SK-N-SH treated with all-trans-retinoic acid at 6 μM for 48 hours (cell line): Measurements from ENCODE around the gene TRPV4.

Experiments used
- ARNTL ChIP-seq: fragments of 450-650 bp; formaldehyde crosslinking; IDR thresholded peaks from 2 replicates; pipeline ENCODE4 v1.5.0; 2020; ENCODE audit warnings: low read depth, mild to moderate bottlenecking, moderate library complexity, borderline replicate concordance
- CSDC2 ChIP-seq: fragments of 250-450 bp; sonication (Bioruptor Pico); IDR thresholded peaks from 2 replicates; pipeline ENCODE4 v1.5.0; 2020; ENCODE audit warnings: mild to moderate bottlenecking, moderate library complexity
- PATZ1 ChIP-seq: fragments of 250-450 bp; sonication (Bioruptor Pico); IDR thresholded peaks from 2 replicates; pipeline ENCODE4 v1.8.0; 2020; ENCODE audit warnings: mild to moderate bottlenecking, moderate library complexity, borderline replicate concordance
- TCF4 ChIP-seq: fragments of 250-450 bp; sonication (Bioruptor Pico); IDR thresholded peaks from 2 replicates; pipeline ENCODE4 v1.8.0; 2021; ENCODE audit warnings: mild to moderate bottlenecking, moderate library complexity, borderline replicate concordance
- TOX ChIP-seq: fragments of 250-450 bp; sonication (Bioruptor Pico); IDR thresholded peaks from 2 replicates; pipeline ENCODE4 v1.8.0; 2021; ENCODE audit warnings: mild to moderate bottlenecking, moderate library complexity, borderline replicate concordance
- ZFP3 ChIP-seq: fragments of 250-450 bp; sonication (Bioruptor Pico); IDR thresholded peaks from 2 replicates; pipeline ENCODE4 v1.5.0; 2020; ENCODE audit warnings: mild to moderate bottlenecking, moderate library complexity
- ZFP30 ChIP-seq: fragments of 450-650 bp; formaldehyde crosslinking; IDR thresholded peaks from 2 replicates; pipeline ENCODE4 v1.5.0; 2022; ENCODE audit warnings: mild to moderate bottlenecking, moderate library complexity
- TF ChIP-seq, protein P1 (sequence below): fragments of 250-450 bp; sonication (Bioruptor Pico); IDR thresholded peaks from 2 replicates; pipeline ENCODE4 v1.8.0; 2021; ENCODE audit warnings: low read depth, mild to moderate bottlenecking, moderate library complexity, borderline replicate concordance
- TF ChIP-seq, protein P2 (sequence below): fragments of 250-450 bp; sonication (Bioruptor Pico); IDR thresholded peaks from 2 replicates; pipeline ENCODE4 v1.5.0; 2020; ENCODE audit warnings: mild to moderate bottlenecking, moderate library complexity

GRCh38 chr12:109735051-109735521 lies 98.1 kb downstream of the TRPV4 start:
- TF ChIP-seq CSDC2 (no peak), PATZ1 (CRISPR knock-in tag) (no peak), ZFP30 (CRISPR knock-in tag) (no peak), ARNTL (CRISPR knock-in tag) (no peak), TCF4 (CRISPR knock-in tag) (no peak), TOX (CRISPR knock-in tag) (no peak), ZFP3 (CRISPR knock-in tag) (no peak)
- TF ChIP-seq, protein P1, sequence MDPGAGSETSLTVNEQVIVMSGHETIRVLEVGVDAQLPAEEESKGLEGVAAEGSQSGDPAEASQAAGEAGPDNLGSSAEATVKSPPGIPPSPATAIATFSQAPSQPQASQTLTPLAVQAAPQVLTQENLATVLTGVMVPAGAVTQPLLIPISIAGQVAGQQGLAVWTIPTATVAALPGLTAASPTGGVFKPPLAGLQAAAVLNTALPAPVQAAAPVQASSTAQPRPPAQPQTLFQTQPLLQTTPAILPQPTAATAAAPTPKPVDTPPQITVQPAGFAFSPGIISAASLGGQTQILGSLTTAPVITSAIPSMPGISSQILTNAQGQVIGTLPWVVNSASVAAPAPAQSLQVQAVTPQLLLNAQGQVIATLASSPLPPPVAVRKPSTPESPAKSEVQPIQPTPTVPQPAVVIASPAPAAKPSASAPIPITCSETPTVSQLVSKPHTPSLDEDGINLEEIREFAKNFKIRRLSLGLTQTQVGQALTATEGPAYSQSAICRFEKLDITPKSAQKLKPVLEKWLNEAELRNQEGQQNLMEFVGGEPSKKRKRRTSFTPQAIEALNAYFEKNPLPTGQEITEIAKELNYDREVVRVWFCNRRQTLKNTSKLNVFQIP (CRISPR knock-in tag): no peak
- TF ChIP-seq, protein P2, sequence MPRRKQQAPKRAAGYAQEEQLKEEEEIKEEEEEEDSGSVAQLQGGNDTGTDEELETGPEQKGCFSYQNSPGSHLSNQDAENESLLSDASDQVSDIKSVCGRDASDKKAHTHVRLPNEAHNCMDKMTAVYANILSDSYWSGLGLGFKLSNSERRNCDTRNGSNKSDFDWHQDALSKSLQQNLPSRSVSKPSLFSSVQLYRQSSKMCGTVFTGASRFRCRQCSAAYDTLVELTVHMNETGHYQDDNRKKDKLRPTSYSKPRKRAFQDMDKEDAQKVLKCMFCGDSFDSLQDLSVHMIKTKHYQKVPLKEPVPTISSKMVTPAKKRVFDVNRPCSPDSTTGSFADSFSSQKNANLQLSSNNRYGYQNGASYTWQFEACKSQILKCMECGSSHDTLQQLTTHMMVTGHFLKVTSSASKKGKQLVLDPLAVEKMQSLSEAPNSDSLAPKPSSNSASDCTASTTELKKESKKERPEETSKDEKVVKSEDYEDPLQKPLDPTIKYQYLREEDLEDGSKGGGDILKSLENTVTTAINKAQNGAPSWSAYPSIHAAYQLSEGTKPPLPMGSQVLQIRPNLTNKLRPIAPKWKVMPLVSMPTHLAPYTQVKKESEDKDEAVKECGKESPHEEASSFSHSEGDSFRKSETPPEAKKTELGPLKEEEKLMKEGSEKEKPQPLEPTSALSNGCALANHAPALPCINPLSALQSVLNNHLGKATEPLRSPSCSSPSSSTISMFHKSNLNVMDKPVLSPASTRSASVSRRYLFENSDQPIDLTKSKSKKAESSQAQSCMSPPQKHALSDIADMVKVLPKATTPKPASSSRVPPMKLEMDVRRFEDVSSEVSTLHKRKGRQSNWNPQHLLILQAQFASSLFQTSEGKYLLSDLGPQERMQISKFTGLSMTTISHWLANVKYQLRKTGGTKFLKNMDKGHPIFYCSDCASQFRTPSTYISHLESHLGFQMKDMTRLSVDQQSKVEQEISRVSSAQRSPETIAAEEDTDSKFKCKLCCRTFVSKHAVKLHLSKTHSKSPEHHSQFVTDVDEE (CRISPR knock-in tag): no peak
